Activated naive CD8-positive, alpha-beta T cell treated with anti-CD3 and anti-CD28 coated beads, Interleukin-2, amount 50 U/mL, for 24 hours (primary cell): ENCODE data around the gene PDXK.
A peak's percentile ranks its signal among the peaks of the same experiment; 100 is the strongest.

Experiments used
- ATAC-seq: fragments of 150-1000 bp; cut with Tn5 transposase; one replicate; pipeline ENCODE4 v1.10.0; 2021
- DNase-seq: peaks from one replicate; pipeline ENCODE4 v3.0.0; 2021
- H3K27ac Mint-ChIP-seq: one replicate; pipeline ENCODE4 v1.8.0; 2021; ENCODE audit warnings: mild to moderate bottlenecking, mixed read lengths
- H3K27me3 Mint-ChIP-seq: one replicate; pipeline ENCODE4 v1.8.0; 2021; ENCODE audit warnings: mixed read lengths
- H3K36me3 Mint-ChIP-seq: one replicate; pipeline ENCODE4 v1.8.0; 2021; ENCODE audit warnings: low read depth, mixed read lengths
- H3K4me1 Mint-ChIP-seq: one replicate; pipeline ENCODE4 v1.8.0; 2021; ENCODE audit warnings: mixed read lengths
- H3K4me3 Mint-ChIP-seq: one replicate; pipeline ENCODE4 v1.8.0; 2021; ENCODE audit warnings: mild to moderate bottlenecking, moderate library complexity, mixed read lengths
- H3K9me3 Mint-ChIP-seq: one replicate; pipeline ENCODE4 v1.8.0; 2021; ENCODE audit warnings: mixed read lengths

PDXK gene

DNA sequence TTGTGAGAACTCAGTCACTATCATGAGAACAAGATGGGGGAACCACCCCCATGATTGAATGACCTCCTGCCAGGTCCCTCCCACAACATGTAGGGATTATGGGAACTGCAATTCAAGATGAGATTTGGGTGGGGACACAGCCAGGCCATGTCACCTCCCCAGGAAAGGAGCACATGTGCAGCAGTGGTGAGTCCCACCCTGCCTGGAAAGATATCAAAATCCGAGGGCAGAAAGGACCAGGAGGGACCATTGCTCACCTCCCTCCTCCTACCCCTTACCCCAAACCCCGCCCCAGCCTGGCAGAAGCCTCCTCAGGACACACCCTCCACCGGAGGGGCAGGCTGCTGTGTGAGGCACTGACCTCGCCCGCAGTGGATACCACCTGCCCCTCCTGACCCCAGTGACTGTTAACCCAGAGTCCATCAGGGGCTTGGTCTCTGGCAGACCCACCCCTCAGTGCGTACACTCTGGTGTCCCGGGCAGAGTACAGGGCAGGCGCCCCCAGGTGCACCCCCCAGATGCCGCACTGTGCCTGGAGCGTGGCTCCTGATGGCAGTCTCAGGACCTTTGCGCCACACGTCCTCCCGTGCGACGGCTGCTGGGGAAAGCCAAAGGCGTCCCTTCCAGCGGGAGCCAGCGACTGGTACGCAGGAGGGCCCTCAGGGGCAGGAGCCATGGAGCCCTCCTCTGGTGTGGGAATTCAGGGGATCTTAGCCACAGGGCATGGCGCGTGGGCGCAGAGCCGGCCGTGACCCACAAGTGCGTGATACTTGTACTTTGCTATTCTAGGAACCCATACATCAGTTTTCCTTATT, 20.9 kb downstream of the PDXK start:
- peak; percentile 4 for ATAC-seq
- no peak overlapping the region for H3K4me3 Mint-ChIP-seq

DNA sequence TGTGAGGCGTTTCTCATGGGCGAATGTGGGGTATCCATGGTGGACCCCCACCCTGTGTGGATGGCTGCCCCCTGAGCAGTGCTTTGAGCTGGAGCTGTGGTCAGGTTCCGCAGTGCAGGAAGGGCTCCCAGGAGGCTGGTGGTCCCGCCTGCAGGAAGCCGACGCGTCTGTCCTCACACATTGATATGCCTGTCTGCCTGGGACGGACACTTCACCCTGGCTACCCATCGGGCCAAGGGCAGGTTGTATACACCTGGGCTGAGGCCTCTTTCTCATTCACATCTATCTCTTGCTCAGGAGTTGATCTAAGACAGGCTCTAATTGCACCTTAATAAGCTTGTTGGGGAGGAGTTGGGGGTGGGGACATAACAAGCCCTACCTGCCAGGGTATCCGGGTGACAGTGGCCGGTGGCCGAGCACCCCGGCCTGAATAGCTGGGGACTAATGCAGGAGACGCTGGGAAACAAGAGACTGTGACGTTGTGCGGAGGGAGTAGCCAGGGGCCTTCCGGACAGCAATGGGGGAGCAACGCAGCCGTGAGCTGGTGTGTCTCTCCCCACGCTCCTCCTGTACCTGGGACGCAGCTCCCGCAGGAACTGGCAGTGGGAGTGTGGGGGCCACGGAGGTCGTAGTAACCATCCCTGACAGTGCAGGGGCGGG, 21.7 kb downstream of the PDXK start:
- peaks cover 12% of the 10 kb centered on the region for H3K36me3 Mint-ChIP-seq
- no peaks in the 10 kb centered on the region for H3K9me3 Mint-ChIP-seq
- no peaks in the 10 kb centered on the region for H3K27me3 Mint-ChIP-seq
- DNase-seq (no peak), ATAC-seq (no peak)
- H3K4me3 Mint-ChIP-seq, result no peak overlapping the region
- no peaks in the 10 kb centered on the region for H3K4me1 Mint-ChIP-seq
- H3K27ac Mint-ChIP-seq, result no peak overlapping the region

More for the DNA sequence above, 20.9 kb downstream of the PDXK start:
- H3K36me3 Mint-ChIP-seq, result peaks cover 11% of the 10 kb centered on the region
- no peak for DNase-seq
- H3K27ac Mint-ChIP-seq, result no peak overlapping the region
- H3K4me1 Mint-ChIP-seq, result peaks cover under 1% of the 10 kb centered on the region
- H3K27me3 Mint-ChIP-seq, result no peaks in the 10 kb centered on the region
- no peaks in the 10 kb centered on the region for H3K9me3 Mint-ChIP-seq

DNA sequence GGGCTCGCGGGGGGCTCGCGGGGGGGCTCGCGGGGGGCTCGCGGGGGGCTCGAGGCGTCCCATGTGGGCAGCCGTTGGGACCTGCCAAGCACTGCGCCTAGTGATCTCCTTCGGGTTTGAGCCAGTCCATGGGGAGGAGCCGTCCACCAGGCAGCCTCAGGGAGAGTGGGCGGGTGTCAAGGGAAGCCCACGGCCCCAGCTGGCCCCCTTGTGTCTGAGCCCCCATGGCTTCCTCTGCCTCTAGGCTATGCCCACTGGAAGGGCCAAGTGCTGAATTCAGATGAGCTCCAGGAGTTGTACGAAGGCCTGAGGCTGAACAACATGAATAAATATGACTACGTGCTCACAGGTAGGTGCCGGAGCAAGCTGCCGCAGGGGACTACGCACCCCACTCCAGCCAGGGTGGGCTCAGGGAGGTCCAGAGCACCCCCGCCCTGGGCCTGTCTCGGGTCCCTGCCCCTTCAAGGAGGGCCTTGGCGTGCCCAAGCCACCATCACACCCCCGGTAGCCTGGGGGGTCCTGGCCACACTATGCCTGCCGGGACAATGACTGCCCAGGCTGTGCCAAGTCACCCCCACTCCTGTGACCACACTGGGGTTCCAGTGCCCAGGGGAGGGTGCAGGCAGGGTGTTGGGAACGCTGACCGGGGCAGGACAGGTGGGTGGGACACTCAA, 22.6 kb downstream of the PDXK start:
- ATAC-seq, result no peak
- no peak overlapping the region for H3K4me3 Mint-ChIP-seq

DNA sequence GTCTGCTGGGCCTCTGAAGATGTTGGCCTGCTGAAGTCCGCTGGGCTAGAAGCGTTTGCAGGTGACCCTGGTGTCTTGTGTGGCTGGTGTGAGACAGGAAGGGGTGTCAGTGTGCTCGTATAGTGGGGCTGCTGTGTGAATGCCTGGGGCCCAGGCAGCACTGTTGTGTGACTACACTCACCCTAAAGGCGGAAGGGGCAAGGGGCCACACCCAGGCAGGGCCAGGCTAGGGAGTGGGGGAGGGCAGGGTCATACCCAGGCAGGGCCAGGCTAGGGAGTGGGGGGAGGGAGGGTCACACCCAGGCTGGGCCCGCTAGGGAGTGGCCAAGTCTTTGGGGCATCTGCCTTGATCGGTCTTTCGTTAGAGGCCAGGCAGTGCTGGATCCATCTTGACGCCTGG, 25.0 kb downstream of the PDXK start:
- Mint-ChIP-seq H3K27me3 (no peaks in the 10 kb centered on the region), H3K27ac (no peak overlapping the region), H3K4me3 (no peak overlapping the region), H3K9me3 (no peaks in the 10 kb centered on the region), H3K4me1 (no peaks in the 10 kb centered on the region), H3K36me3 (peaks cover 13% of the 10 kb centered on the region)
- DNase-seq (no peak), ATAC-seq (no peak)

More for the DNA sequence above, 22.6 kb downstream of the PDXK start:
- H3K4me1 Mint-ChIP-seq, result no peaks in the 10 kb centered on the region
- H3K27ac Mint-ChIP-seq, result no peak overlapping the region
- no peaks in the 10 kb centered on the region for H3K27me3 Mint-ChIP-seq
- H3K36me3 Mint-ChIP-seq, result peaks cover 13% of the 10 kb centered on the region
- H3K9me3 Mint-ChIP-seq, result no peaks in the 10 kb centered on the region
- no peak for DNase-seq

DNA sequence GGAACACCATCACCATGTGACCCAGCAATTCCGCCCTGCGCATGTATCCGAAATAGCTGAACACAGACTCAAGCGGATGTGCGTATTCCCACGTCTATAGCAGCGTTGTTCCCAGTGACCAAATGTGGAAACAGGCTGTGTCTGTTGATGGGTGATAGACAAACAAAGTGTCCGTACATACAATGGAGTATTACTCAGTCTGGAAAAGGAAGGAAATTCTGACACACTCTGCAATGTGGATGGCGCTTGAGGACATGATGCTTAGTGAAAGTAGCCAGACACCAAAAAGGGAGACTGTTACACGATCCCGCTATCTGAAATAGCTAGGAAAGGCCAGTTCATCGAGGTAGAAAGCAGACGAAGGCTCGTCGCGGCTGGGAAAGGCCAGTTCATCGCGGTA, 25.8 kb downstream of the PDXK start:
- H3K4me3 Mint-ChIP-seq, result no peak overlapping the region
- no peaks in the 10 kb centered on the region for H3K27me3 Mint-ChIP-seq
- H3K36me3 Mint-ChIP-seq, result peaks cover 13% of the 10 kb centered on the region
- no peaks in the 10 kb centered on the region for H3K9me3 Mint-ChIP-seq
- DNase-seq (no peak), ATAC-seq (no peak)
- H3K27ac Mint-ChIP-seq, result no peak overlapping the region
- no peaks in the 10 kb centered on the region for H3K4me1 Mint-ChIP-seq

DNA sequence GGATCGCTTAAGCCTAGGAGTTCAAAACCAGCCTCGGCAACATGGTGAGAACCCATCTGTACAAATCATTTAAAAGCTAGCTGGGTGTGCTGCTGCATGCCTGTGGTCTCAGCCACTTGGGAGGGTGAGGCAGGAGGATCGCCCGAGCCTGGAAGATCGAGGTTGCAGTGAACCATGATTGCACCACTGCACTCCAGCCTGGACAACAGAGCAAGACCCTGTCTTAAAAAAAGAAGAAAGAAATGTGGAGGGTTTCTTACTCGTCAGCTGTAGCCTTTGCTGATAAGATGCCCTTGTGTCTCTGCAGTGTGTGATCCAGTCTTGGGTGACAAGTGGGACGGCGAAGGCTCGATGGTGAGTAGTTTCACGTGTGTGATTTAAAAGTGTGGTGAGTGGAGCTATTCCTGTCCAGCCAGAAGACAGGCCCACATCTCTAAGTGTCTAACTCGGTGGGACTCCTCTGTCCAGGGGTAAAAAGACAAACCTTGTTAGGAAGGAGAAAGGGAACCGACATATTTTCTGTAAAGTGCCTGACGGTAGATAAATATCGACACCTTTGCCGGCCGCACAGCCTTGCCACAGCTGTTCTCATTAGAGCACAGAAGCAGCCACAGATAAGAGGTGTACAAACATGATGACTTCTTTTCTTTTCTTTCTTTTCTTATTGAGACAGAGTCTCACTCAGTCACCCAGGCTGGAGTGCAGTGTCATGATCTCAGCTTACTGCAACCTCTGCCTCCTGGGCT, 27.0 kb downstream of the PDXK start:
- no peaks in the 10 kb centered on the region for H3K4me1 Mint-ChIP-seq
- no peaks in the 10 kb centered on the region for H3K27me3 Mint-ChIP-seq
- ATAC-seq (no peak), DNase-seq (no peak)
- peaks cover 17% of the 10 kb centered on the region for H3K36me3 Mint-ChIP-seq
- H3K4me3 Mint-ChIP-seq, result no peak overlapping the region
- no peaks in the 10 kb centered on the region for H3K9me3 Mint-ChIP-seq
- no peak overlapping the region for H3K27ac Mint-ChIP-seq

DNA sequence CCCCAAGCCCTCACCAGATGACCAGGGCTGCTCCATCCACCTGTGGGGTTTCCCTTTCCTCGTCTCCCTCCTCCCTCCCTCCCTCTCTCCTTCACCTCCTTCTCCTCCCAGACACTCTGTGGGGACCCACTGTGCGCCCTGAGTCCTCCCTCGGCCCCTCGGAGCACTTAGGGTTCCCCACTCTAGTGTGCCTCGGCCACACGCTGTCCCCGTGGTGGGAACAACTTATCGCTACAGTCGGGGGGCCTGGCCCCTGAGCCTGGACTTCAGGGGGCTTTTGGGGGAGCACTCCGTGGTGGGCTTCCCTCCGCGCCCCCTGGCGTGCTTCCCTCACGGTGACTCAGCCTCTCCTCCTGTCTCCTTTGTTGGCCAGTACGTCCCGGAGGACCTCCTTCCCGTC, 29.7 kb downstream of the PDXK start:
- no peak for ATAC-seq
- H3K36me3 Mint-ChIP-seq, result peaks cover 21% of the 10 kb centered on the region
- no peak overlapping the region for H3K4me3 Mint-ChIP-seq
- DNase-seq, result no peak
- no peak overlapping the region for H3K27ac Mint-ChIP-seq
- no peaks in the 10 kb centered on the region for H3K4me1 Mint-ChIP-seq
- no peaks in the 10 kb centered on the region for H3K27me3 Mint-ChIP-seq
- no peaks in the 10 kb centered on the region for H3K9me3 Mint-ChIP-seq

DNA sequence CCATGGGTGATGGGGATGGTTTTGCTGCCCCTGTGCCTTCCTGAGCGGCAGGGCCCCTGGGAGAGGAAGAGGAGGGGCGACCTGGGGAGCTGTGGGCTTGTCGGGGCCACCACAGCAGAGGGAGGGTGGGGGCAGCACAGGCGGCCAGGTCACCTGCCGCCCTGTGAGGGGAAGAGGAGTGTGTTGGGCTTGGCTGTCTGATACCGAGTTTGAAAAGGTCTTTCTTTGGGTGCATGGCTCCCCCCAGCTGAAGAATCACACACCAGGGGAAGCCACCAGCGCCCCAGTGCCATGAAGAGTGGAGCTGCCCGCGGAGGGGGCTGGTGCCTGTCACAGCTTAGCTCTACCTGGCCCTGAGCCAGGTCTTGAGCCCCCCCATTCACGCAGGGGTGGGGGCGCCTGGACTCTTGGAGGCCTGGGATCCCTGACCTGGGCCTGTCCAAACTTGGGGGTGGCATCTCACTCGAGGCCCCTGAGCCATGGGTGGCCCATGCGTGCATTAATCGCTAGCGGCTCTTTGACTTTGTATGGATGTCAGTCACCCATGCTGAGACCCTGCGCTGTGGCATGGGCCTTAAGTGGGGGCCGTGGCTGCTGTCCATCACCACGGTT, 30.8 kb downstream of the PDXK start:
- no peak overlapping the region for H3K27ac Mint-ChIP-seq
- no peak for DNase-seq
- H3K9me3 Mint-ChIP-seq, result no peaks in the 10 kb centered on the region
- peaks cover 24% of the 10 kb centered on the region for H3K36me3 Mint-ChIP-seq
- H3K27me3 Mint-ChIP-seq, result no peaks in the 10 kb centered on the region
- H3K4me3 Mint-ChIP-seq, result no peak overlapping the region
- no peaks in the 10 kb centered on the region for H3K4me1 Mint-ChIP-seq
- no peak for ATAC-seq

DNA sequence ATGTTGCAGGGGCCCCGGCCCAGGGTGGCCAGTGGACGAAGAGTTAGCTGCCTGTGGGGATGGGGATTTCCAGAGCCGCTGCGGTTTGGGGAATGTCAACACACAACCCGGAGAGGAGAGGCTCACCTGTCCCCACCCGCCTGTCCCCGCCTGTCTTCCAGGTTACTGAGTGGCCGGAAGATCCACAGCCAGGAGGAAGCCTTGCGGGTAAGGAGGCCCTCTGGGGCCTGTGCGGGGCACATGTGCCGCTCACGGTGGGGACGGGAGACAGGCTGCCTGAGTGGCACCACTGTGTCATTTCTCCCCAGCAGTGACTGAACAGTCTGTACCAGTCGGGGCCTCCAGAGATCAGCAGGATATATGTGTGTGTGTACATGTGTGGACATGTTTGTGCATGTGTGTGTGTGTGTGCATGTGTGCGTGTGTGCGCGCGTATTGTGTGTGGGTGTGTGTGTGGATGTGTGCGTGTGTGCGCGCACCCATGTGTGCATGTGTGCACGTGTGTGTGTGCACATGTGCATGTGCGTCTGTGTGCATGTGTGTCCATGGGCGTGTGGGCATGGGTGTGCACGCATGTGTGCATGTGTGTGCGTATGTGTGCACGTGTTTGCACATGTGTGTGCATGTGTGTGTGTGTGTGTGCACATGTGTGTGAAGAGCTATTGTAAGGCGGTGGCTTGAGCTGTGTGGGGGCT, 31.6 kb downstream of the PDXK start:
- Mint-ChIP-seq H3K4me3 (no peak overlapping the region), H3K4me1 (no peaks in the 10 kb centered on the region), H3K9me3 (no peaks in the 10 kb centered on the region), H3K27me3 (no peaks in the 10 kb centered on the region), H3K36me3 (peaks cover 23% of the 10 kb centered on the region), H3K27ac (peak overlapping the region; percentile 59)
- DNase-seq, result no peak
- no peak for ATAC-seq

DNA sequence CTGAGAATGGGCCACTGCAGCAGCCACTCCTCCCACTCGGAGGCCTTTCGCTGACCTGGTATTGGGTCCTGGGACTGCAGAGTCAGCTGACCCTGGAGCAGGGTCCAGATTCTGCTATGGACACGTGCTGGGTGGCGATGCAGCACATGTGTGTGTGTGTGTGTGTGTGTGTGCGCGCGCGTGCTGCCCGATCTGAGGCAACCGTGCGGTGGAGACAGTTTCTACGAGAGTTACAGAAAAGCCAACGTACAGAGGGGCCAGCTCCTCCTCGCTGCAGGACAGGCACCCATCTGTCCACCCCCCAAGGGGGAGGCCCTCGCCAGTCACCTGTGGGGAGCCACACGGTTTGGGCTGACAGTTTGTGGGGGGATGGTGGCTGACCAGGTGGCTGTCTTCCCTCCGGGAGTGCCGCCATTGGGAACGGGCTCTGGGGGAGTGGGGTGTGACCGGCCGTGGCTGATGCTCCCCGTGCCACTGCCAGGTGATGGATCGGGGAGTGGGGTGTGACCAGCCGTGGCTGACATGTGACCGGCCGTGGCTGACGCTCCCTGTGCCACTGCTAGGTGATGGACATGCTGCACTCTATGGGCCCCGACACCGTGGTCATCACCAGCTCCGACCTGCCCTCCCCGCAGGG, 33.1 kb downstream of the PDXK start:
- Mint-ChIP-seq H3K4me3 (no peak overlapping the region), H3K27me3 (no peaks in the 10 kb centered on the region), H3K9me3 (no peaks in the 10 kb centered on the region), H3K36me3 (peaks cover 23% of the 10 kb centered on the region), H3K4me1 (no peaks in the 10 kb centered on the region), H3K27ac (no peak overlapping the region)
- DNase-seq (no peak), ATAC-seq (no peak)

DNA sequence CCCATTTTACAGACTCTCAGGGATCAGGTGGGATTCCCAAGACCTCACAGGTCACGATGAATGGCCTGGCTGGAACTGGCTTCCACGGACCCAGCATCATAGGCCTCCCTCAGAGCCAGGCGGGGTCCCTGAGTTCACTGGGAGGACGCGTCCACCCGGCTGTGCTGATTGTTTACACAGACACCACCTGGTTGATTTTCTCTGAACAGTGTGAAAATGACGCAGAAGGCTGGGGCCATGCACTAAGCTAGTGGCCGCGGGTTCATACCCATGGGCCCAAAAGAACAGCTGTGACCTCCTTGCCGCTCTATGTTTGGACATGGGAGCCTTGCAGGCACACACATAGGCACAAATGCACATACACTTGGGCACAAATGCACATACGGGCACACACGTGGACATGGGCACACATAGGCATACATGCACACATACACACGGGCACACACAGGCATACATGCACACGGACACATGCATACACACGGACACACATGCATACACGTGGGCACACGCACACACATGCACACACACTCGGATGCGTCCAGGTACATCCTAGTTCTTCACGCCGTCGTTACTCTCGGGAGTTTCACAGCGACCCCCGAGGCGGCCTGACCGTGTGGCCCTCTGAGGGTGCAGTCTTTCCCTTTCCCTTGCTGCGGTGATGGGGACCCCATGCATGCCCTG, 34.0 kb downstream of the PDXK start:
- no peak overlapping the region for H3K4me3 Mint-ChIP-seq
- H3K36me3 Mint-ChIP-seq, result peaks cover 19% of the 10 kb centered on the region
- no peak overlapping the region for H3K27ac Mint-ChIP-seq
- DNase-seq, result no peak
- no peaks in the 10 kb centered on the region for H3K9me3 Mint-ChIP-seq
- ATAC-seq, result no peak
- no peaks in the 10 kb centered on the region for H3K4me1 Mint-ChIP-seq
- no peaks in the 10 kb centered on the region for H3K27me3 Mint-ChIP-seq

DNA sequence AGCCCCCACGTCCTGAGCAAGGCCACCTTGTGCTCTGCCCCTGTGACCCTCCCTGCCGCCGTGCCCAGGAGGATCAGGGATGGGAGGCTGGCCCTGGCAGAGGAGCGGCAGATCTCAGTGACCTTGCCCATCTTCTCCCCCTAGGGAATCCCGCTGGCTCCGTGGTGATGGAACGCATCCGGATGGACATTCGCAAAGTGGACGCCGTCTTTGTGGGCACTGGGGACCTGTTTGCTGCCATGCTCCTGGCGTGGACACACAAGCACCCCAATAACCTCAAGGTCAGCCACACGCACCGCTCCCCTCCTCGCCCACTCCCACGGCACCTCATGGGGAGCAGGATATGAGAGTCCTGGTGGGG, 34.5 kb downstream of the PDXK start:
- ATAC-seq (no peak), DNase-seq (no peak)
- H3K9me3 Mint-ChIP-seq, result no peaks in the 10 kb centered on the region
- H3K4me3 Mint-ChIP-seq, result no peak overlapping the region
- H3K4me1 Mint-ChIP-seq, result no peaks in the 10 kb centered on the region
- peaks cover 20% of the 10 kb centered on the region for H3K36me3 Mint-ChIP-seq
- H3K27ac Mint-ChIP-seq, result no peak overlapping the region
- no peaks in the 10 kb centered on the region for H3K27me3 Mint-ChIP-seq
